ENCODE results near the gene ZNF283.

DNA sequence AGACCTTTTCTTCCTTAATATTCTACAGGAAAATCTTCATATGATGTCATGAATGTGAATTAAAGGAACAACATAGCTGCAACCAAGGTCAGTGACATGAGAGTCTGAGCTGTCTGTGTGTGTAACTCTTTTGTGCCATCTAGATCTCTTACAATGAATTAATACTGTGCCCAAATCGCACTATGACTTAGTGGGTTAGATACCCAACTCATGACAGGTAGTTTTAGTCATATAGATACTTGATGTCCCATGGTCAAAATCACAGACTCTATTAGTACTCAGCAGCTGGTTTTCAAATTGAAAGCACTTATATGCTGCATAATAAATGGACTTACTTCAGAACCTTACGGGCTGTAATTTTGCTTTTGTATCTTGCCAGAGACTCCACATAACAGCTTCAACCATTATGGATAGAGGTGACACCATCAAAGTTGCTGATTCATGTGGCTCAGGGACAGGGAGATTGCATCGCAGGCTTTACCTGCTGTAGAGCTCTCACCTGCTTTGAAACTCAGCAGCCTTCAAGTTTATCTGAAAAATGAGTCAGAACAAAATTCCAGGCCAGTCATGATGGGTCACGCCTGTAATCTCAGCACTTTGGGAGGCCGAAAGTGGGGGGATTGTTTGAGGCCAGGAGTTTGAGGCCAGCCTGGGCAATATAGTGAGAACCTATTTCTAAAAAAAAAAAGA lies 12.3 kb upstream of the ZNF283 start:
- TF ChIP-seq, protein P1, sequence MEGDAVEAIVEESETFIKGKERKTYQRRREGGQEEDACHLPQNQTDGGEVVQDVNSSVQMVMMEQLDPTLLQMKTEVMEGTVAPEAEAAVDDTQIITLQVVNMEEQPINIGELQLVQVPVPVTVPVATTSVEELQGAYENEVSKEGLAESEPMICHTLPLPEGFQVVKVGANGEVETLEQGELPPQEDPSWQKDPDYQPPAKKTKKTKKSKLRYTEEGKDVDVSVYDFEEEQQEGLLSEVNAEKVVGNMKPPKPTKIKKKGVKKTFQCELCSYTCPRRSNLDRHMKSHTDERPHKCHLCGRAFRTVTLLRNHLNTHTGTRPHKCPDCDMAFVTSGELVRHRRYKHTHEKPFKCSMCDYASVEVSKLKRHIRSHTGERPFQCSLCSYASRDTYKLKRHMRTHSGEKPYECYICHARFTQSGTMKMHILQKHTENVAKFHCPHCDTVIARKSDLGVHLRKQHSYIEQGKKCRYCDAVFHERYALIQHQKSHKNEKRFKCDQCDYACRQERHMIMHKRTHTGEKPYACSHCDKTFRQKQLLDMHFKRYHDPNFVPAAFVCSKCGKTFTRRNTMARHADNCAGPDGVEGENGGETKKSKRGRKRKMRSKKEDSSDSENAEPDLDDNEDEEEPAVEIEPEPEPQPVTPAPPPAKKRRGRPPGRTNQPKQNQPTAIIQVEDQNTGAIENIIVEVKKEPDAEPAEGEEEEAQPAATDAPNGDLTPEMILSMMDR (IDR thresholded peaks at IDR 0.05): no peak
- TF ChIP-seq POLR2A (IDR thresholded peaks at IDR 0.05): no peak
